Type B pancreatic cell (in vitro differentiated cells): Measurements from ENCODE around the gene ST7. TPM values are rescaled to one million over a fixed set of nuclear protein-coding genes. Genes with fewer than 3 reads are reported as not detected.

Experiments
- DNase-seq: peaks from one replicate; pipeline ENCODE4 v3.0.0; 2021; ENCODE audit warnings: mixed read lengths; ENCODE audit not compliant: unreplicated experiment; ENCODE audit errors: extremely low spot score
- H3K27ac Mint-ChIP-seq: 2 replicates; pipeline ENCODE4 v1.8.0; 2021; ENCODE audit warnings: mild to moderate bottlenecking, mixed read lengths
- H3K27me3 Mint-ChIP-seq: 2 replicates; pipeline ENCODE4 v1.8.0; 2021; ENCODE audit warnings: mixed read lengths
- H3K36me3 Mint-ChIP-seq: 2 replicates; pipeline ENCODE4 v1.8.0; 2021; ENCODE audit warnings: mixed read lengths
- H3K4me1 Mint-ChIP-seq: one replicate; pipeline ENCODE4 v1.8.0; 2021; ENCODE audit warnings: mixed read lengths; ENCODE audit not compliant: unreplicated experiment
- H3K4me3 Mint-ChIP-seq: 2 replicates; pipeline ENCODE4 v1.8.0; 2021; ENCODE audit warnings: mild to moderate bottlenecking, mixed read lengths
- H3K9me3 Mint-ChIP-seq: 2 replicates; pipeline ENCODE4 v1.8.0; 2021; ENCODE audit warnings: mixed read lengths
- CTCF ChIP-seq: fragments of 200-600 bp; sonication (generic); conservative IDR thresholded peaks from 2 replicates; pipeline ENCODE4 v1.5.0; 2021; ENCODE audit warnings: antibody characterized with exemption, mild to moderate bottlenecking
- total RNA-seq: library from RNA; stranded (reverse); gene quantifications from 2 replicates; pipeline ENCODE4 v1.2.1, GENCODE V29; 2021; ENCODE audit warnings: low replicate concordance

Gene ST7
- total RNA-seq, 1 donor from 2014 or later: 25.0 TPM

- no peak for TF ChIP-seq CTCF
- Mint-ChIP-seq H3K9me3 (no peaks in the 10 kb centered on the region), H3K27ac (no peak overlapping the region), H3K4me3 (no peak overlapping the region), H3K4me1 (peaks cover 18% of the 10 kb centered on the region), H3K36me3 (peaks cover 14% of the 10 kb centered on the region), H3K27me3 (no peaks in the 10 kb centered on the region)
- DNase-seq: no peak
These were observed 193.2 kb downstream of the ST7 start for GRCh38 chr7:117146511-117146910.

- H3K36me3 Mint-ChIP-seq: peaks cover 9% of the 10 kb centered on the region
- peaks cover 13% of the 10 kb centered on the region for H3K4me1 Mint-ChIP-seq
- H3K9me3 Mint-ChIP-seq: no peaks in the 10 kb centered on the region
- H3K27ac Mint-ChIP-seq: no peak overlapping the region
- no peak for TF ChIP-seq CTCF
- no peaks in the 10 kb centered on the region for H3K27me3 Mint-ChIP-seq
- H3K4me3 Mint-ChIP-seq: no peak overlapping the region
- no peak for DNase-seq
These were observed 195.7 kb downstream of the ST7 start for GRCh38 chr7:117148971-117149370.

- no peak overlapping the region for H3K27ac Mint-ChIP-seq
- no peak for DNase-seq
- TF ChIP-seq CTCF: no peak
- H3K4me3 Mint-ChIP-seq: no peak overlapping the region
- H3K27me3 Mint-ChIP-seq: no peaks in the 10 kb centered on the region
- H3K4me1 Mint-ChIP-seq: peaks cover 13% of the 10 kb centered on the region
- H3K36me3 Mint-ChIP-seq: peaks cover 9% of the 10 kb centered on the region
- H3K9me3 Mint-ChIP-seq: no peaks in the 10 kb centered on the region
These were observed 196.4 kb downstream of the ST7 start for GRCh38 chr7:117149692-117150091.

- peaks cover 9% of the 10 kb centered on the region for H3K36me3 Mint-ChIP-seq
- no peaks in the 10 kb centered on the region for H3K9me3 Mint-ChIP-seq
- TF ChIP-seq CTCF: no peak
- no peak overlapping the region for H3K27ac Mint-ChIP-seq
- H3K27me3 Mint-ChIP-seq: no peaks in the 10 kb centered on the region
- H3K4me3 Mint-ChIP-seq: no peak overlapping the region
- peaks cover 7% of the 10 kb centered on the region for H3K4me1 Mint-ChIP-seq
- DNase-seq: no peak
These were observed 199.1 kb downstream of the ST7 start for GRCh38 chr7:117152213-117153007.

GRCh38 chr7:117153016-117153545 is 199.8 kb downstream of the ST7 start:
- no peaks in the 10 kb centered on the region for H3K9me3 Mint-ChIP-seq
- H3K4me1 Mint-ChIP-seq: peaks cover 7% of the 10 kb centered on the region
- H3K36me3 Mint-ChIP-seq: peaks cover 9% of the 10 kb centered on the region
- H3K4me3 Mint-ChIP-seq: no peak overlapping the region
- no peaks in the 10 kb centered on the region for H3K27me3 Mint-ChIP-seq
- no peak for DNase-seq
- H3K27ac Mint-ChIP-seq: no peak overlapping the region
- no peak for TF ChIP-seq CTCF
